GM12874 (cell line): ENCODE measurements around the gene GATA1.

Experiments
- TF ChIP-seq, protein P1 (sequence below): IDR thresholded peaks from 2 replicates; pipeline ENCODE4 v1.5.1; 2011; ENCODE audit warnings: low read depth, mild to moderate bottlenecking, control low read depth, low read length, moderate library complexity; ENCODE audit not compliant: insufficient read depth

The GATA1 gene

DNA sequence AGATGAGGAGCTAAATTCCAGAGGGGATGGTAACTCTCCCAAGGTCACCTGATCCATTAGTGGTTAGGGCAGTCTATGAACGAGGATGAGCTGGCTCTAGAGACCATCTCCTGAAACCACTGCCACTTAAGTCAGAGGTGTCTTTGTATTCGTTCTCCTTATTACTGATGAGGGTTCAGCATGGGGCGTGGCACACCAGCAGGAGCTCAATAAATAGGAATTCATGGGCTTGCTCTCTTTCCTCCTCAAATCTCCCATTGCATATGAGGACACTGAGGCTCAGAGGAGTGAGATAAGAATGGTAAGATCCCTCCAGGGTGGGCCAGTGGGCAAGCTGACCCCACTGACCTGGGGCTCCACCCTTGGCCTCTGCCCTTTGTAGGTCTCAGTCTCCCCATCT, 1.7 kb upstream of the GATA1 start:
- TF ChIP-seq, protein P1, sequence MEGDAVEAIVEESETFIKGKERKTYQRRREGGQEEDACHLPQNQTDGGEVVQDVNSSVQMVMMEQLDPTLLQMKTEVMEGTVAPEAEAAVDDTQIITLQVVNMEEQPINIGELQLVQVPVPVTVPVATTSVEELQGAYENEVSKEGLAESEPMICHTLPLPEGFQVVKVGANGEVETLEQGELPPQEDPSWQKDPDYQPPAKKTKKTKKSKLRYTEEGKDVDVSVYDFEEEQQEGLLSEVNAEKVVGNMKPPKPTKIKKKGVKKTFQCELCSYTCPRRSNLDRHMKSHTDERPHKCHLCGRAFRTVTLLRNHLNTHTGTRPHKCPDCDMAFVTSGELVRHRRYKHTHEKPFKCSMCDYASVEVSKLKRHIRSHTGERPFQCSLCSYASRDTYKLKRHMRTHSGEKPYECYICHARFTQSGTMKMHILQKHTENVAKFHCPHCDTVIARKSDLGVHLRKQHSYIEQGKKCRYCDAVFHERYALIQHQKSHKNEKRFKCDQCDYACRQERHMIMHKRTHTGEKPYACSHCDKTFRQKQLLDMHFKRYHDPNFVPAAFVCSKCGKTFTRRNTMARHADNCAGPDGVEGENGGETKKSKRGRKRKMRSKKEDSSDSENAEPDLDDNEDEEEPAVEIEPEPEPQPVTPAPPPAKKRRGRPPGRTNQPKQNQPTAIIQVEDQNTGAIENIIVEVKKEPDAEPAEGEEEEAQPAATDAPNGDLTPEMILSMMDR, result no peak

DNA sequence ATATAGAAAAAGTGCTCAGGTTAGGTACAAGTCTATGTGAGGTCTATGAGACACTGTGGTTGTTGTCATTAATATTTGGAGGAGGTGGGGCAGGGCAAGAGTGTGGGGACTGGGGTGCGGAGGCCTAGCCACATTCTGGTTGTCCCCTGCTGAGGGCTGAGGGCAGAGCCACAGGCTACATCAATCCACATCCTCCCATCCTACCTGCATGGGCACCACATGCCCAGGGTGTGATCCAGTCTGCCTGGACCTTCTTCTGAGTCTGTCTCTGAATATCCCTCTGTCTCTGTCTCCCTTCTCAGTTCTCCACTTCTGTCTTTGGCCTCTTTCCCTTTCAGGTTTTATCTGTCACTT, 1.2 kb upstream of the GATA1 start:
- TF ChIP-seq, protein P1, result no peak

DNA sequence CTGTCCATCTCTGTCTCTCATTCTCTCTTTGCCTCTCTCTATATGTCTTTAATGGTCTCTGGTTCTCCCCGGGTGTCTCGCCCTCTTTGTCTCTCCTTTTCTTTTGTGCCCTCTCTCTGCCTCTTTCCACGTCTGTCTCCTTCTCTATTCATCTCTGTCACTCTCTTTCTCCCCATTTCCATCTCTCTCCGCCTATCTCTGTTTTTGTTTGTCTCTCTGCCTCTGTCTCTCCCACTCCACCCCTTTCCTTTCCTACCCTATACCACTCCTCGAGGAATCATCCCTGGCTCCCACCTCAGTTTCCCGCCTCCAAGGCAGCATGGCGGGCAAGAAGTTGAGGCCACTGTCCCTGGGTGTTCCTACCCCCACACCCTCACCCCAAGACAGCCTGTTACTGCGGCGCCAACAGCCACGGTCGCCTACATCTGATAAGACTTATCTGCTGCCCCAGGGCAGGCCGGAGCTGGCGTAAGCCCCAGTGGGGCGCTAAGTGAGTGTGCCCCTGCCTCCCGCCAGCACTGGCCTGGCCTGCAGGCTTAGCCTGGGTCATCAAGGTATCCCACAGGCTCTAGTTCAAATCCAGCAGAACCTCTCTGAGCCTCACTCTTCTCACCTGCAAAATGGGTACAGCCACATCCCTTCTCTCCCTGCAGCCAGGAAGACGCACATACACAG, 713 bp upstream of the GATA1 start:
- TF ChIP-seq, protein P1, result no peak

DNA sequence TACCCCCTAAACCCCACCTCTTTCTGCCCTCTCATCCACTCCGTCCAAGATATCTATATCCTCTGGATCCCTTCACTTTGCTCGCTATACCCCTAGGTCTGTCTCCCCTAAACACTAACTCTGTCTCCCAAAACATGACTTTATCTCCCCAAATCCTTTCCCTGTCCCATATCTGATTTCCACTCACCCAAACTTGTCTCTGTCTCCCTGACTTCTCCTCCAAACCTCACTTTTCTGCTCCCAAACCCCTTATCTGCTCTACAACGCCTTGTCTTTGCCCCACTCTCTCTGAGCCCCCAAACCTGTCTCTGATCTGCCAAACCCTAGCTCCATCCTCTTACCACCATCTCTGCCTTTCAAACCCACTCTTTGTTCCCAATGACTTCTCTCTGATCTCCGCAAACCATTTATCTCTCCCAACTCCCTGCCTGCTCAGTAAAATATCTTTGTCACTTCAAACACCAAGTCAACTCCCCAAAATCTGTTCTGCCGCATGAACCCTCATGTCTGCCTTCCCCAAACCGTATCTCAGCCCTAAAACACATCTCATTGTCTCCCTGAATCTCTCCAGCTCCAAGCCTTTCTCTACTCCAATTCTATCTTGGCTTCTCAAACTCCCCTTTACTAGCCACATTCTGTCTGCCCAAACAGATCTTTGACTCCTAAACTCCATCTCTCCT, 575 bp downstream of the GATA1 start:
- TF ChIP-seq, protein P1, result no peak

DNA sequence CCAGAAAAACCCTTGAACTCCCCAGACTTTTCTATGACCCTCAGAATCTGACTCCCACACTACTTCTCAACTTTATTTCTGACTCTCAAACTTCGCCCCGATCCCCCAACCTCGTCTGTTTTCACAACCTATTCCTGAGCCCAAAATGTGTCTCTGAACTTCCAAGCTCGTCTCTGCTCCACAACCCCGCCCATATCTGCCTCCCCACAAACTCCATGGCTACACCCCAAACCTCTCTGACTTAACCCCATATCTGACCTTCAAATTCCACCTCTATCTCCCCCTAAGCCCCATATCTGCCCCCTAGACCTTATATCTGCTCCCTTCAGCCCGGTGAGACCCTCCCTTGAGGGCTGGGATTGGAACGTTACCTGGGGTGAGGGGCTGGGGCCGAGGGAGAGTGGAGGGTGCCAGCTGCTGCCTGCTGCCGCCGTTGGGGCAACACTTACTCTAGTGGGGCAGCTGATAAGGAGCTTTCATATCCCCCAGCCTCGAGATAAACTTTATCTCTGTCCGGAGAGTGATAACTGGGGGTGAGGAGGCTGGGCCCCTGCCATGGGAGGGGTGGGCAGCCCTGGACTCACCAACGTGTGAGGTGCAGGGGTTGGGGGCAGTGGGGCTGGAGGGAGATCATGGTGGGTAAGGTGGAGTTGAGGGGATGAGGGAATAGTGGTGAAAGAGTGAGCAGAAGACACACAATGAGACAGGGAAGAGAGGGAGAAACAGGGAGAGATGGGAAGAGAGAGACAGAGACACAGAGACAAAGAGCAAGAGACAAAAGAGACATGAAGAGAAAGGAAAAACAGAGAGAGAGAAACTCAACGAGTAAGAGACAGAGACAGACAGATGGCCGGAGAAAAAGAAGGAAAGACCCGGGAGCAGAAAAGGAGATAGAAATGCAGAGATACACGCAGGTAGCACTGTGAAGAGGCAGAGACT, 1.4 kb downstream of the GATA1 start:
- TF ChIP-seq, protein P1, result no peak

DNA sequence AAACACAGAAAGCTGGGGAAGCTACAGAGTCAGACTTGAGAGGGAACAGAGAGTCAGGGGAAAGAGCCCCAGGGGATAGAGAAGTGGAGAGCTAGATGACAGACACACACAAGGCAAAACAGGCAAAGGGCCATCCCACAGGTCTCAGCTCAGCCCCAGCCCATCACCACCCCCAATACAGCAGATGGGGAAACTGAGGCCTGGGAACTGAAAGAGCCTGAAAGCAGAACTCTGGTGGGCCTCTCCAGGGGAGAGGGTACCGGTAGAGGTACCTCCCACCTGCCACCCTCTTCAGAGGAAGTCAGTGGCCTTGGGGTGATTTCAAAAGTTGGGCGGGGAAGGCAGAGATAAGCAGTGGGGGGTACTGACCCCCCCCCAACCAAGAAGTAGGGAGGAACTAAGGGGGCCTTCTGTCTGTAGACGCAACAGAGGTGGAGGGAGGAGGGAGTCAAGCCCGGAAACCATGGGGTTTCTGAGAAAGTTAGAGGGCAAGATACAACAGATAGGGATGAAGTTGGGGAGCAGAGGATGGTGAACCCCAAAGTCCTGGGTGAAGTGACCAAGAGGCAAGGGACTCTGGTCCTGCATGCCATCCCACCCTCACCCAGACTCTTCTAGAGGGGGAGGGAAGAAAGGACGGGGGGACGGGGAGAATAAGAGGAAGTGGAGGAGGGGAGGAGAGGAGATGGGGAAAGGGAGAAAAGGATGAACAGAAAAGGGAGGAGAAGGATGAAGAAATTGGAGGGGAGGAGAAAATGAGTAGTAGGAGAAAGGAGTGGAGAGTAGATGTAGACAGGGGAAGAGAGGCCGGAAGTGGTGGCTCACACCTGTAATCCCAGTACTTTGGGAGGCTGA, 3.2 kb downstream of the GATA1 start:
- TF ChIP-seq, protein P1, result no peak
